Stomach (tissue), 4 donors: Measurements from ENCODE around the gene SPATA9.

ENCODE experiments used
- POLR2A ChIP-seq, 4 donors: fragments of 450-650 bp; IDR thresholded peaks; one replicate each; pipeline ENCODE4 v1.6.1; 2016; ENCODE audit warnings: antibody characterized with exemption in 4 of 4, control low read depth in 2 of 4, mild to moderate bottlenecking in 1 of 4, moderate library complexity in 1 of 4
- POLR2AphosphoS5 ChIP-seq, 3 donors: sonication (generic); formaldehyde crosslinking; IDR thresholded peaks; one replicate each; pipeline ENCODE4 v1.6.1; 2016; ENCODE audit warnings: antibody characterized with exemption in 3 of 3
- TF ChIP-seq, protein P1 (sequence below), 7 experiments: fragments of 450-650 bp in 4 of 7; fragments of 200-600 bp in 3 of 7; sonication (generic) in 3 of 7; IDR thresholded peaks; one replicate each; pipeline ENCODE4 v1.5.1; 2016 to 2019; ENCODE audit warnings: antibody characterized with exemption in 7 of 7, control low read depth in 2 of 7, mild to moderate bottlenecking in 1 of 7

DNA sequence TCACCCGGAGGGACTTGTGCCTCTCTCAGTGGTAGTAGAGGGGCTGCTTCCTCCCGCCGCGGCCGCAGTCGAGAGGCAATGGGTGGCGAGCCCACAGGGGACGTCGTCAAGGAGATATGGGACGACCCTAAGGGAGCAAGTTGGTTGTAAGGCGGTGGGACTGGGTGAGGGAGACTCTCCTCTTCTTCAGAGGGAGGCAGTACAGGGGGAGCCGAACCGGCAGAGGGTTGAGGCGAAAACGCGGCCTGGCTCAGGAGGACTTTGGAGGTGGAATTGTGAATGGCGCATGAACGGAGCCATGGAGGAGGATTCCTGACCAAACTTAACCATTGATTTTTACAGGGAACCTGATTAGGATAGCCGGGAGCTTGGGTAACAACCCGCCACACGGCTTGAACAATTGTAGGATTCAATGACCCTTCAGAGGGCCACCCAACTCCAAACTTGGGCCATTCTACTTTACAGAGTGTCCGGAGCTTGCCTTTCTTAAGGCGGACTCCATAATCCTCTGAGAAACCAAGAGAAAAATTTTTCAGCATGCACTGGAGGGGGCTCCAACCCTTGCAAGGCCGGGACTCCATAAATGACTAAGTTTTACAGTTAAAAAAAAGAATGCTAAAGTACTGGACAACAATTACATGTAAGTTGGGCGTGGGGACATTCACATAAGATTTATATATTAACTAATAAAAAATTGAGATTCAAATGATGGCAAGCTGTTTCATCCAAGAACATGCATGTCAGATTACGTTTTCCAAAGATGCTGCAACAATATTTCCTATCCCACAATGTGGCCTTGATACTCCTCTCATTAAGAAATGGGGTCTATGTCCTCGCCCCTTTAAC is 28.9 kb upstream of the SPATA9 start:
- TF ChIP-seq, protein P1, sequence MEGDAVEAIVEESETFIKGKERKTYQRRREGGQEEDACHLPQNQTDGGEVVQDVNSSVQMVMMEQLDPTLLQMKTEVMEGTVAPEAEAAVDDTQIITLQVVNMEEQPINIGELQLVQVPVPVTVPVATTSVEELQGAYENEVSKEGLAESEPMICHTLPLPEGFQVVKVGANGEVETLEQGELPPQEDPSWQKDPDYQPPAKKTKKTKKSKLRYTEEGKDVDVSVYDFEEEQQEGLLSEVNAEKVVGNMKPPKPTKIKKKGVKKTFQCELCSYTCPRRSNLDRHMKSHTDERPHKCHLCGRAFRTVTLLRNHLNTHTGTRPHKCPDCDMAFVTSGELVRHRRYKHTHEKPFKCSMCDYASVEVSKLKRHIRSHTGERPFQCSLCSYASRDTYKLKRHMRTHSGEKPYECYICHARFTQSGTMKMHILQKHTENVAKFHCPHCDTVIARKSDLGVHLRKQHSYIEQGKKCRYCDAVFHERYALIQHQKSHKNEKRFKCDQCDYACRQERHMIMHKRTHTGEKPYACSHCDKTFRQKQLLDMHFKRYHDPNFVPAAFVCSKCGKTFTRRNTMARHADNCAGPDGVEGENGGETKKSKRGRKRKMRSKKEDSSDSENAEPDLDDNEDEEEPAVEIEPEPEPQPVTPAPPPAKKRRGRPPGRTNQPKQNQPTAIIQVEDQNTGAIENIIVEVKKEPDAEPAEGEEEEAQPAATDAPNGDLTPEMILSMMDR (IDR thresholded peaks at IDR 0.05), result no peak
- no peak for TF ChIP-seq POLR2A (IDR thresholded peaks at IDR 0.05)
- TF ChIP-seq POLR2AphosphoS5 (IDR thresholded peaks at IDR 0.05), result no peak
